ENCODE data around the gene ARHGAP15.

- no peak for TF ChIP-seq EP300 (conservative IDR thresholded peaks at IDR 0.05; ENCODE audit: poor library complexity, severe bottlenecking)
- no peak for TF ChIP-seq CTCF (IDR thresholded peaks at IDR 0.05; ENCODE audit: poor library complexity, severe bottlenecking)
- no peak for TF ChIP-seq TAF1 (IDR thresholded peaks at IDR 0.05; ENCODE audit: low read depth)
- no peak for TF ChIP-seq SMC3 (conservative IDR thresholded peaks at IDR 0.05; ENCODE audit: poor library complexity)
- TF ChIP-seq POLR2AphosphoS5 (IDR thresholded peaks at IDR 0.05) = no peak
- no peak for TF ChIP-seq EZH2 (IDR thresholded peaks at IDR 0.05; ENCODE audit: borderline replicate concordance, insufficient read depth, low read length, poor library complexity, severe bottlenecking)
- TF ChIP-seq REST (IDR thresholded peaks at IDR 0.05; ENCODE audit: borderline replicate concordance) = no peak
- TF ChIP-seq RAD21 (conservative IDR thresholded peaks at IDR 0.05) = no peak
- no peak for TF ChIP-seq MXI1 (conservative IDR thresholded peaks at IDR 0.05; ENCODE audit: poor library complexity, severe bottlenecking)
Measured at GRCh38 chr2:143764706-143765105, 635.5 kb downstream of the ARHGAP15 start.
